Endothelial cell of umbilical vein (primary cell): ENCODE results near the gene TRPC4AP. TPM values are rescaled to one million over a fixed set of nuclear protein-coding genes. Genes with fewer than 3 reads are reported as not detected.

Source experiments
- BruUV-seq: library from RNA; stranded (reverse); fragments of 400-500 nt; replicated peaks from 2 replicates; lab custom pipeline; 2021; lab: Mats Ljungman, UMichigan
- CTCF ChIA-PET: fragments of 300-600, 350-600 bp; sonication (Branson Sonifier 250); formaldehyde crosslinking; loops from one replicate; lab custom pipeline; 2021; ENCODE audit warnings: antibody characterized with exemption, inconsistent platforms; lab: Charles Lee
- POLR2A ChIA-PET: fragments of 300-600, 350-600 bp; sonication (Branson Sonifier 250); formaldehyde crosslinking; loops from one replicate; lab custom pipeline; 2021; ENCODE audit warnings: antibody characterized with exemption, inconsistent platforms; lab: Charles Lee
- DNase-seq: peaks from one replicate; pipeline ENCODE4 v3.0.0-alpha.2; 2011; ENCODE audit warnings: low read depth, low spot score
- FAIRE-seq: peaks from 2 replicates; lab custom pipeline; 2011; peaks lifted over from hg19 to GRCh38; lab: Jason Lieb, UNC
- H2AFZ ChIP-seq: 2 replicates; pipeline ENCODE4 v1.6.0; 2012; ENCODE audit warnings: low read depth, low read length, control low read depth, inconsistent platforms
- H3K27ac ChIP-seq: 2 replicates; pipeline ENCODE4 v1.5.1; 2011; ENCODE audit warnings: low read depth, mild to moderate bottlenecking, control low read depth, low read length, moderate library complexity; ENCODE audit not compliant: insufficient read depth
- H3K27me3 ChIP-seq, 2 experiments: 2 replicates each; pipeline versions ENCODE4 v1.6.0 to v1.6.1; 2011; ENCODE audit warnings: low read length in 2 of 2, mixed read lengths in 1 of 2; ENCODE audit not compliant: control insufficient read depth in 2 of 2, insufficient read depth in 2 of 2
- H3K36me3 ChIP-seq, 2 experiments: 2 replicates in 1 of 2; 3 replicates in 1 of 2; pipeline ENCODE4 v1.5.1; 2011; ENCODE audit warnings: low read length in 2 of 2, mild to moderate bottlenecking in 1 of 2, moderate library complexity in 1 of 2; ENCODE audit not compliant: control insufficient read depth in 2 of 2, insufficient read depth in 2 of 2; ENCODE audit errors: extremely low read depth in 1 of 2
- H3K4me1 ChIP-seq: 3 replicates; pipeline ENCODE4 v1.5.1; 2011; ENCODE audit warnings: mild to moderate bottlenecking, low read length; ENCODE audit not compliant: control insufficient read depth, insufficient read depth; ENCODE audit errors: extremely low read depth
- H3K4me2 ChIP-seq: 2 replicates; pipeline ENCODE4 v1.6.1; 2011; ENCODE audit warnings: low read length, control low read depth, mixed read lengths; ENCODE audit not compliant: insufficient read depth
- H3K4me3 ChIP-seq, 3 experiments: fragments of 200-600 bp in 1 of 3; sonication (generic), shearing (Covaris generic) in 1 of 3; replicated peaks in 1 of 3; 2 replicates each; pipeline ENCODE4 v1.5.1; 2011 to 2016; ENCODE audit warnings: control low read depth in 3 of 3, low read length in 3 of 3, mild to moderate bottlenecking in 2 of 3, inconsistent platforms in 1 of 3, low read depth in 1 of 3, moderate library complexity in 1 of 3; ENCODE audit not compliant: insufficient read depth in 1 of 3
- H3K79me2 ChIP-seq: 2 replicates; pipeline ENCODE4 v1.6.0; 2012; ENCODE audit warnings: low read length, inconsistent platforms; ENCODE audit not compliant: control insufficient read depth, insufficient read depth
- H3K9ac ChIP-seq: replicated peaks from 2 replicates; pipeline ENCODE3; 2011; ENCODE audit warnings: low read length, control low read depth; ENCODE audit not compliant: insufficient read depth; ENCODE audit errors: extremely low read depth
- H3K9me1 ChIP-seq: replicated peaks from 3 replicates; pipeline ENCODE4 v1.6.0; 2011; ENCODE audit warnings: mild to moderate bottlenecking, low read length; ENCODE audit not compliant: control insufficient read depth, insufficient read depth; ENCODE audit errors: extremely low read depth
- H3K9me3 ChIP-seq: replicated peaks from 2 replicates; pipeline ENCODE4 v1.5.1; 2012; ENCODE audit warnings: low read length, inconsistent platforms; ENCODE audit not compliant: control insufficient read depth, insufficient read depth
- H4K20me1 ChIP-seq: replicated peaks from 2 replicates; pipeline ENCODE3; 2011; ENCODE audit warnings: mild to moderate bottlenecking, low read length; ENCODE audit not compliant: control insufficient read depth, insufficient read depth; ENCODE audit errors: extremely low read depth
- CTCF ChIP-seq, 2 donors: IDR thresholded peaks; 1 replicate in 1 of 2; 2 replicates in 1 of 2; pipeline ENCODE4 v1.5.1; 2011; ENCODE audit warnings: low read length in 2 of 2, mild to moderate bottlenecking in 2 of 2, moderate library complexity in 2 of 2, control low read depth in 1 of 2, inconsistent platforms in 1 of 2, low read depth in 1 of 2; ENCODE audit not compliant: insufficient read depth in 1 of 2; ENCODE audit errors: extremely low read depth in 1 of 2
- EZH2 ChIP-seq: IDR thresholded peaks from 2 replicates; pipeline ENCODE4 v1.6.1; 2012; ENCODE audit warnings: borderline replicate concordance, low read depth, mild to moderate bottlenecking, moderate library complexity, low read length, inconsistent platforms; ENCODE audit not compliant: severe bottlenecking
- FOS ChIP-seq: IDR thresholded peaks from 2 replicates; pipeline ENCODE4 v1.6.1; 2011; ENCODE audit warnings: mild to moderate bottlenecking, low read length, moderate library complexity, borderline replicate concordance; ENCODE audit not compliant: insufficient read depth
- GATA2 ChIP-seq: IDR thresholded peaks from 2 replicates; pipeline ENCODE4 v1.7.0; 2011; ENCODE audit warnings: low read depth, mild to moderate bottlenecking, moderate library complexity, mixed read lengths, low read length; ENCODE audit not compliant: insufficient read length, insufficient read depth
- JUN ChIP-seq: IDR thresholded peaks from 2 replicates; pipeline ENCODE4 v1.6.1; 2011; ENCODE audit warnings: borderline replicate concordance, low read depth; ENCODE audit not compliant: insufficient read length, insufficient read depth
- MAX ChIP-seq: IDR thresholded peaks from 2 replicates; pipeline ENCODE4 v1.6.1; 2011; ENCODE audit not compliant: insufficient read depth, insufficient read length
- MYC ChIP-seq: IDR thresholded peaks from one replicate; pipeline ENCODE4 v1.6.1; 2011; ENCODE audit warnings: mild to moderate bottlenecking, low read depth, low read length
- POLR2A ChIP-seq: IDR thresholded peaks from 2 replicates; pipeline ENCODE4 v1.6.1; 2012; ENCODE audit warnings: low read depth, mild to moderate bottlenecking, control low read depth, low read length
- POLR2AphosphoS5 ChIP-seq: IDR thresholded peaks from 2 replicates; pipeline ENCODE4 v1.6.1; 2012; ENCODE audit warnings: low read depth, mild to moderate bottlenecking, control low read depth, low read length, moderate library complexity; ENCODE audit not compliant: insufficient read depth
- dilution Hi-C: fragments of 300-500 bp; cut with MboI; formaldehyde crosslinking; loops from one replicate; pipeline ENCODE4 v1.15.0; 2019; ENCODE audit warnings: low sequenced_read_pairs; ENCODE audit not compliant: extremely low pct_ligation_motif_present
- intact Hi-C: fragments of 100-400 bp; cut with micrococcal nuclease; formaldehyde crosslinking; loops from one replicate; pipeline ENCODE4 v1.10.0; 2022
- polyA plus RNA-seq, 4 experiments: library from polyadenylated mRNA; depleted of rRNA in 3 of 4; stranded (reverse) in 3 of 4; unstranded in 1 of 4; fragments of >200 nt; gene quantifications; 2 replicates each; pipeline versions ENCODE4 v1.2.1 to v1.2.3, GENCODE V29; 2011 to 2012; ENCODE audit warnings: missing spikeins in 1 of 4
- total RNA-seq: library from RNA; stranded (reverse); gene quantifications from 2 replicates; pipeline ENCODE4 v1.2.3, GENCODE V29; 2021

TRPC4AP gene
- total and polyA plus RNA-seq, 2 donors (not counting 3 experiments of a cell fraction or from before 2014, with no cell fraction given) = 89.0 to 103 TPM

- dilution Hi-C loops = no loop called here
- no peak overlapping the region for H3K9ac ChIP-seq
- BruUV-seq = no TSS peak
- no peaks in the 10 kb centered on the region for H3K36me3 ChIP-seq
- no peaks in the 10 kb centered on the region for H3K27me3 ChIP-seq
- DNase-seq (no peak), FAIRE-seq (no peak)
- no peaks in the 10 kb centered on the region for H3K79me2 ChIP-seq
- H3K27ac ChIP-seq = no peak overlapping the region
- H3K9me1 ChIP-seq = no peaks in the 10 kb centered on the region
- H2AFZ ChIP-seq = no peak overlapping the region
- ChIA-PET POLR2A (no interaction called here), CTCF (interaction anchor here (0.7 kb wide), 1 partner anchor 13 kb away, joined by 3 read pairs; no protein-coding TSS in a partner anchor)
- intact Hi-C loops = no loop called here
- TF ChIP-seq GATA2 = no peak
- TF ChIP-seq MAX = no peak
- no peak for TF ChIP-seq MYC
- no peak for TF ChIP-seq JUN
- TF ChIP-seq FOS = no peak
- no peak for TF ChIP-seq POLR2A
- no peak for TF ChIP-seq EZH2
- no peak for TF ChIP-seq CTCF (IDR thresholded peaks at IDR 0.05; ENCODE audit: extremely low read depth in 1 of 2, insufficient read depth in 1 of 2, low read depth in 1 of 2, low read length in 2 of 2)
- no peak for TF ChIP-seq POLR2AphosphoS5
- no peak overlapping the region for H3K4me2 ChIP-seq
- H3K4me1 ChIP-seq = peaks cover 16% of the 10 kb centered on the region
- no peaks in the 10 kb centered on the region for H4K20me1 ChIP-seq
- H3K9me3 ChIP-seq = no peaks in the 10 kb centered on the region
- H3K4me3 ChIP-seq = no peak overlapping the region
Observed at GRCh38 chr20:35108921-35109320, 16.3 kb upstream of the TRPC4AP start.
